Smooth muscle cell (in vitro differentiated cells): Measurements from ENCODE around the gene ADAMTSL1. TPM values are rescaled to one million over a fixed set of nuclear protein-coding genes. Genes with fewer than 3 reads are reported as not detected.

Experiments
- DNase-seq: peaks from one replicate; lab custom pipeline; 2025; ENCODE audit not compliant: unreplicated experiment; lab: John Stamatoyannopoulos, UW
- H2AFZ ChIP-seq: fragments of 200-600 bp; sonication (generic); 2 replicates; pipeline ENCODE4 v1.6.0; 2016; ENCODE audit warnings: antibody characterized with exemption, low read depth, mild to moderate bottlenecking
- H3F3A ChIP-seq: fragments of 200-600 bp; sonication (generic); 2 replicates; pipeline ENCODE4 v1.6.0; 2017; ENCODE audit warnings: antibody characterized with exemption, low read depth
- H3K27ac ChIP-seq: fragments of 200-600 bp; sonication (generic); 2 replicates; pipeline ENCODE4 v1.5.1; 2016; ENCODE audit warnings: low read depth, mild to moderate bottlenecking
- H3K27me3 ChIP-seq: fragments of 200-600 bp; sonication (generic); 2 replicates; pipeline ENCODE4 v1.6.1; 2016; ENCODE audit warnings: low read depth, mild to moderate bottlenecking
- H3K36me3 ChIP-seq: fragments of 200-600 bp; sonication (generic); 2 replicates; pipeline ENCODE4 v1.5.1; 2016; ENCODE audit warnings: low read depth
- H3K4me1 ChIP-seq: fragments of 200-600 bp; sonication (generic); 2 replicates; pipeline ENCODE4 v1.5.1; 2016; ENCODE audit warnings: low read depth
- H3K4me2 ChIP-seq: fragments of 200-600 bp; sonication (generic); 2 replicates; pipeline ENCODE4 v1.6.0; 2016; ENCODE audit warnings: mild to moderate bottlenecking
- H3K4me3 ChIP-seq: fragments of 200-600 bp; sonication (generic); 2 replicates; pipeline ENCODE4 v1.5.1; 2016; ENCODE audit warnings: mild to moderate bottlenecking
- H3K79me2 ChIP-seq: fragments of 200-600 bp; sonication (generic); 2 replicates; pipeline ENCODE4 v1.6.0; 2016; ENCODE audit warnings: low read depth, mild to moderate bottlenecking
- H3K9ac ChIP-seq: fragments of 200-600 bp; sonication (generic); 2 replicates; pipeline ENCODE4 v1.6.0; 2016; ENCODE audit warnings: low read depth
- H3K9me3 ChIP-seq: fragments of 200-600 bp; sonication (generic); replicated peaks from 2 replicates; pipeline ENCODE4 v1.5.1; 2016; ENCODE audit warnings: low read depth
- H4K20me1 ChIP-seq: fragments of 200-600 bp; sonication (generic); 2 replicates; pipeline ENCODE4 v1.6.0; 2016; ENCODE audit warnings: low read depth
- WGBS: methylation state at CpG from one replicate; pipeline ENCODE4 v1.1.7; 2016; ENCODE audit warnings: low lambda C conversion rate; 5-methylcytosine and 5-hydroxymethylcytosine counted together
- polyA plus RNA-seq: library from polyadenylated mRNA; unstranded; fragments of >200 nt; fragmentation: Nextera tagmentation; extraction: Ambion mirVana; gene quantifications from 2 replicates; pipeline ENCODE4 v1.2.1, GENCODE V29; 2016
- total RNA-seq: library from RNA; depleted of rRNA; stranded (reverse); fragments of >200 nt; gene quantifications from 2 replicates; pipeline ENCODE4 v1.2.3, GENCODE V29; 2014
- TF ChIP-seq, protein P1 (sequence below): fragments of 200-600 bp; sonication (generic); IDR thresholded peaks from 2 replicates; pipeline ENCODE4 v1.5.1; 2017; ENCODE audit warnings: borderline replicate concordance, mild to moderate bottlenecking, antibody characterized with exemption; ENCODE audit not compliant: insufficient read depth, poor library complexity, severe bottlenecking

The ADAMTSL1 gene
- total and polyA plus RNA-seq, 2 experiments from 2014 or later = 4.3 to 4.4 TPM

DNA sequence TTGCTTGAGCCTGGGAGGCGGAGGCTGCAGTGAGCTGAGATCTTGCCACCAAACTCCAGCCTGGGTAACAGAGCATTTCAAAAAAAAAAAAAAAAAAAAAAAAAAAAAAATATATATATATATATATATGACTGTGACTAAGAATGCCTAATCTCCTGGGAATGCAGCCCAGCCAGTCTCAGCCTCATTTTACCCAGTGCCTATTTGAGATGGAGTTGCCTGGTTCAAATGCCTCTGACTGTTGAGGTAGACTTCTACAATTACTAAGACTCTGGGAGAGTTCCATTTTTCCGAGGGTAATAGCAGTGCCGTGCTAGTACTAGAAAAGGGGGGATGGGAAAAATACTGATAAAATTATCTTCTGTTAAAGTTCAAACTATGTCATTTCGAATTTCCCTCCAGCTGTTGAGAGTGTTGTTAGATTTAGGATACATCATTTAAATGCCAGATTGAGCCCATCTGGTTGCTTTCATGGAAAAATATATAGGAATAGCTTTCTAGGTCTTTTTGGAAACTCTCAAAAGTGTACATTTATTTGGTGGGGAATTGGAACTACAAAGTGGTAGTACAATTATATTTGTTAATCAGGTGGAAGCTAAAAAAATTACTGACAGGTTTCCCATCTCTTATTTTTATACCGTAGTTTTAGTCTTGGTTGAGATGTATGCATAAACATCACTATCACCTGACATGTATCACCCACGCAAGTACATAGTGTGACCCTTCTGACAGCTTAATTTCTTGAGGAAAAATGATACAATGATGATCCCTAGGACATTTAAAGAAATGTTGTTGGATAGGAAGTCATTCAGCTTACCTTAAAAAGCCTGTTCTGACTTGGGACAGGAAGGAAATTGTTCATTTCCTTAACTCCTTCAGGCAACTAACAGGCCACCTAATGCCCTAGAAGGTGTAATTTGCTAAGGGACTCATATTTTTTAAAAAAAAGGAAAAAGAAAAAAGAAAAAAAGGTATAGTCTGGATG, 214.9 kb downstream of the ADAMTSL1 start:
- H3K4me2 ChIP-seq = no peak overlapping the region
- no peak overlapping the region for H3K27ac ChIP-seq
- H3K9ac ChIP-seq = no peak overlapping the region
- 81% methylated on average over 5 of the region's 6 CpGs for WGBS
- H2AFZ ChIP-seq = no peak overlapping the region
- TF ChIP-seq, protein P1, sequence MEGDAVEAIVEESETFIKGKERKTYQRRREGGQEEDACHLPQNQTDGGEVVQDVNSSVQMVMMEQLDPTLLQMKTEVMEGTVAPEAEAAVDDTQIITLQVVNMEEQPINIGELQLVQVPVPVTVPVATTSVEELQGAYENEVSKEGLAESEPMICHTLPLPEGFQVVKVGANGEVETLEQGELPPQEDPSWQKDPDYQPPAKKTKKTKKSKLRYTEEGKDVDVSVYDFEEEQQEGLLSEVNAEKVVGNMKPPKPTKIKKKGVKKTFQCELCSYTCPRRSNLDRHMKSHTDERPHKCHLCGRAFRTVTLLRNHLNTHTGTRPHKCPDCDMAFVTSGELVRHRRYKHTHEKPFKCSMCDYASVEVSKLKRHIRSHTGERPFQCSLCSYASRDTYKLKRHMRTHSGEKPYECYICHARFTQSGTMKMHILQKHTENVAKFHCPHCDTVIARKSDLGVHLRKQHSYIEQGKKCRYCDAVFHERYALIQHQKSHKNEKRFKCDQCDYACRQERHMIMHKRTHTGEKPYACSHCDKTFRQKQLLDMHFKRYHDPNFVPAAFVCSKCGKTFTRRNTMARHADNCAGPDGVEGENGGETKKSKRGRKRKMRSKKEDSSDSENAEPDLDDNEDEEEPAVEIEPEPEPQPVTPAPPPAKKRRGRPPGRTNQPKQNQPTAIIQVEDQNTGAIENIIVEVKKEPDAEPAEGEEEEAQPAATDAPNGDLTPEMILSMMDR = no peak
- H3K9me3 ChIP-seq = no peaks in the 10 kb centered on the region
- H4K20me1 ChIP-seq = no peaks in the 10 kb centered on the region
- DNase-seq = no peak
- no peaks in the 10 kb centered on the region for H3K27me3 ChIP-seq
- no peaks in the 10 kb centered on the region for H3K79me2 ChIP-seq
- H3K36me3 ChIP-seq = no peaks in the 10 kb centered on the region
- no peak overlapping the region for H3K4me3 ChIP-seq
- no peaks in the 10 kb centered on the region for H3K4me1 ChIP-seq
- no peaks in the 10 kb centered on the region for H3F3A ChIP-seq

DNA sequence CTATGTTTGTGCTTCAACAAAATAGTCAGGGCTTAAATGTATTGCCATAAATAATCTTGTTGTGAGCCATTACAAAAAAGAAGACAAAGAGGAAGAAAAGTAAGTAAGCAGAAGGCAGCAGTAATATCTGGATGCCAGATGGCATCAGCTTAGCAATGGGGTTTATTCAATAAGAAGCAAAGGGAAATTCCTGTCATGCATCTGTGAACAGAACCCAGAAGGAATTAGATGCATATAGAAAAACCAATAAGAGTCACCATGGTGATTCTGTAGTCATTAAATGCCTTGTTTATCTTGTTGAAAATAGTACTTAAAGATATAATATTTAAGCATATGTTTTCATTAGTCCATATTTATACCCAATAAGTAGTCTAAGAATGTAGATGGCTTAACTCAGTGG, 216.0 kb downstream of the ADAMTSL1 start:
- Histone ChIP-seq H4K20me1 (no peaks in the 10 kb centered on the region), H2AFZ (no peak overlapping the region), H3K9ac (no peak overlapping the region), H3K4me2 (no peak overlapping the region), H3K36me3 (no peaks in the 10 kb centered on the region), H3K79me2 (no peaks in the 10 kb centered on the region), H3K27me3 (no peaks in the 10 kb centered on the region), H3K27ac (no peak overlapping the region), H3F3A (no peaks in the 10 kb centered on the region), H3K4me1 (no peaks in the 10 kb centered on the region), H3K4me3 (no peak overlapping the region), H3K9me3 (no peaks in the 10 kb centered on the region)
- no peak for DNase-seq
- TF ChIP-seq, protein P1 = no peak

DNA sequence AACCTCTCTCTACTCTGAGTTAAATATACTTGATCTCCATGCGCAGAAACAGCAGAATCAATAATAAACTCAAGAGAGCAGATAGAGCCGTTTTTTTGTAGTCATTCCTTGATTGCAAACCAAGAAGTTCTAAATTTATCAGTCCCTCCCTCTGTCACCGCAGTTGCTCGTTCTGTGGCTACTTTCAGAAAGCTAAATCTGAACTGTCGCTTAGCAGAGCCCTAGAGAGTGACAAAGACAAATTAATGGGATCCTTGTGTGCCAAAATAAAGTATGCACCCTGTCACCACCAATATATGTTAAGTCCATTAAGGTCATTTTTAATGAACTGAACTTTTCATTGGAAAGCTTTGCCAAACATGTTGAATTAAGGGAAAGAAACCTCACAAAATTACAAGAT, 218.3 kb downstream of the ADAMTSL1 start:
- Histone ChIP-seq H3K79me2 (no peaks in the 10 kb centered on the region), H3K9ac (no peak overlapping the region), H3F3A (no peaks in the 10 kb centered on the region), H3K4me2 (no peak overlapping the region), H3K4me1 (no peaks in the 10 kb centered on the region), H3K36me3 (no peaks in the 10 kb centered on the region), H2AFZ (no peak overlapping the region), H3K4me3 (no peak overlapping the region), H3K9me3 (no peaks in the 10 kb centered on the region), H3K27me3 (no peaks in the 10 kb centered on the region), H4K20me1 (no peaks in the 10 kb centered on the region), H3K27ac (no peak overlapping the region)
- TF ChIP-seq, protein P1 = no peak
- DNase-seq = no peak
- WGBS = 74% methylated on average over 5 of the region's 5 CpGs
